ENCODE results near the gene UST.

DNA sequence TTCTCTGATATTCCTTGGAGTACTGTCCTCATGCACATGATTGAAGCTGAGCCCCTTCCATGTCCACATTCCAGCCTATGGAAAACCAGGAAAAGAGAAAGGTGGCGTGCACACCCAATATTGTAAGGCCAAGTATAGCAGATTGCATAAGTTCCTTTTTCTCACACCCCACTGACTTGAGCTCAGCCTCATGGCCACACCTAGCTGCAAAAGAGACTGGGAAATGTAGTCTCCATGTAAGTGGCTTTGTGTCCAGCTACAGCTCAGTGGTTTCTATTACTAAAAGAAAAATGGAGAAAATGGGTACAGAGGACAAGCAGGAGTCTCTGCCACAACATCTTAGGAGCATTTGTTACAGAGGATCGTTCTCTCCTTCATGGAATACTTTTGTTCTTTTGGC lies 10.8 kb upstream of the UST start:
- TF ChIP-seq, protein P1, sequence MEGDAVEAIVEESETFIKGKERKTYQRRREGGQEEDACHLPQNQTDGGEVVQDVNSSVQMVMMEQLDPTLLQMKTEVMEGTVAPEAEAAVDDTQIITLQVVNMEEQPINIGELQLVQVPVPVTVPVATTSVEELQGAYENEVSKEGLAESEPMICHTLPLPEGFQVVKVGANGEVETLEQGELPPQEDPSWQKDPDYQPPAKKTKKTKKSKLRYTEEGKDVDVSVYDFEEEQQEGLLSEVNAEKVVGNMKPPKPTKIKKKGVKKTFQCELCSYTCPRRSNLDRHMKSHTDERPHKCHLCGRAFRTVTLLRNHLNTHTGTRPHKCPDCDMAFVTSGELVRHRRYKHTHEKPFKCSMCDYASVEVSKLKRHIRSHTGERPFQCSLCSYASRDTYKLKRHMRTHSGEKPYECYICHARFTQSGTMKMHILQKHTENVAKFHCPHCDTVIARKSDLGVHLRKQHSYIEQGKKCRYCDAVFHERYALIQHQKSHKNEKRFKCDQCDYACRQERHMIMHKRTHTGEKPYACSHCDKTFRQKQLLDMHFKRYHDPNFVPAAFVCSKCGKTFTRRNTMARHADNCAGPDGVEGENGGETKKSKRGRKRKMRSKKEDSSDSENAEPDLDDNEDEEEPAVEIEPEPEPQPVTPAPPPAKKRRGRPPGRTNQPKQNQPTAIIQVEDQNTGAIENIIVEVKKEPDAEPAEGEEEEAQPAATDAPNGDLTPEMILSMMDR (IDR thresholded peaks at IDR 0.05), result no peak
- TF ChIP-seq POLR2A (IDR thresholded peaks at IDR 0.05), result no peak

Measured in right lobe of liver (tissue), 4 donors.